Common myeloid progenitor, CD34-positive (primary cell): Measurements from ENCODE around the gene SCN1A.
"Not testable (repeated sequence)": the region's sequence is repeated elsewhere in the genome, so short reads cannot be mapped to it uniquely, and the experiment has no call there.

ENCODE experiments used
- CTCF ChIA-PET: fragments of 350-600 bp; sonication (Branson Sonifier 250); formaldehyde crosslinking; loops from one replicate; lab custom pipeline; 2021; ENCODE audit warnings: antibody characterized with exemption; lab: Charles Lee
- POLR2A ChIA-PET: fragments of 350-600 bp; sonication (Branson Sonifier 250); formaldehyde crosslinking; loops from one replicate; lab custom pipeline; 2021; ENCODE audit warnings: antibody characterized with exemption; lab: Charles Lee
- DNase-seq, 3 donors: peaks; one replicate each; pipeline versions ENCODE4 v3.0.0 to v3.0.0-alpha.2; 2013
- H3K27ac ChIP-seq, 2 experiments: 1 replicate in 1 of 2; 2 replicates in 1 of 2; pipeline ENCODE4 v1.7.0; 2013; ENCODE audit warnings: inconsistent platforms in 2 of 2, low read length in 2 of 2, mild to moderate bottlenecking in 2 of 2, low read depth in 1 of 2, moderate library complexity in 1 of 2; ENCODE audit not compliant: severe bottlenecking in 2 of 2, insufficient read depth in 1 of 2, poor library complexity in 1 of 2
- H3K27me3 ChIP-seq, 5 experiments: replicated peaks in 2 of 5; 1 replicate in 3 of 5; 2 replicates in 2 of 5; pipeline versions ENCODE4 v1.6.1 to v1.7.0; 2013; ENCODE audit warnings: low read length in 4 of 5, mild to moderate bottlenecking in 2 of 5, moderate library complexity in 2 of 5, inconsistent platforms in 1 of 5; ENCODE audit not compliant: insufficient read depth in 5 of 5, control insufficient read depth in 4 of 5
- H3K36me3 ChIP-seq, 4 experiments: 1 replicate in 2 of 4; 2 replicates in 2 of 4; pipeline versions ENCODE4 v1.6.1 to v1.7.0; 2013; ENCODE audit warnings: low read length in 3 of 4, control low read depth in 1 of 4, mild to moderate bottlenecking in 1 of 4; ENCODE audit not compliant: control insufficient read depth in 4 of 4, insufficient read depth in 4 of 4
- H3K4me1 ChIP-seq, 4 experiments: 1 replicate in 3 of 4; 2 replicates in 1 of 4; pipeline versions ENCODE4 v1.6.1 to v1.7.1; 2013; ENCODE audit warnings: low read length in 3 of 4, mild to moderate bottlenecking in 3 of 4, control low read depth in 1 of 4, inconsistent platforms in 1 of 4, moderate library complexity in 1 of 4; ENCODE audit not compliant: control insufficient read depth in 4 of 4, insufficient read depth in 4 of 4; ENCODE audit errors: control extremely low read depth in 1 of 4
- H3K4me3 ChIP-seq, 7 experiments: 1 replicate in 4 of 7; 2 replicates in 3 of 7; pipeline versions ENCODE4 v1.5.1 to v1.7.0; 2013; ENCODE audit warnings: mild to moderate bottlenecking in 7 of 7, low read length in 6 of 7, moderate library complexity in 6 of 7, inconsistent platforms in 2 of 7, low read depth in 2 of 7, control low read depth in 1 of 7; ENCODE audit not compliant: insufficient read depth in 4 of 7, control insufficient read depth in 1 of 7; ENCODE audit errors: extremely low read depth in 1 of 7
- H3K9me3 ChIP-seq, 5 experiments: 1 replicate in 4 of 5; 2 replicates in 1 of 5; pipeline versions ENCODE4 v1.6.1 to v1.7.1; 2013; ENCODE audit warnings: low read length in 4 of 5, mild to moderate bottlenecking in 2 of 5, inconsistent platforms in 1 of 5, low read depth in 1 of 5, moderate library complexity in 1 of 5; ENCODE audit not compliant: control insufficient read depth in 4 of 5, insufficient read depth in 2 of 5; ENCODE audit errors: control extremely low read depth in 1 of 5
- WGBS: methylation state at CpG from one replicate; pipeline ENCODE4 v1.1.5; 2013; ENCODE audit not compliant: insufficient coverage; 5-methylcytosine and 5-hydroxymethylcytosine counted together

SCN1A gene

GRCh38 chr2:166144071-166144470 is 16.3 kb upstream of the SCN1A start:
- DNase-seq = no peak
- no CpG with 5 or more reads among the region's 1 CpG for WGBS
- ChIA-PET CTCF (no interaction called here), POLR2A (no interaction called here)
- Histone ChIP-seq H3K4me3 (no peak overlapping the region), H3K4me1 (peaks cover 0 to 3% (median 1%) of the 10 kb centered on the region in 4 experiments), H3K36me3 (no peaks in the 10 kb centered on the region), H3K27me3 (no peaks in the 10 kb centered on the region), H3K9me3 (no peaks in the 10 kb centered on the region), H3K27ac (no peak overlapping the region)

- no peaks in the 10 kb centered on the region for H3K4me1 ChIP-seq
- H3K27ac ChIP-seq = no peak overlapping the region
- DNase-seq = no peak
- no peaks in the 10 kb centered on the region for H3K36me3 ChIP-seq
- POLR2A ChIA-PET = no interaction called here
- H3K27me3 ChIP-seq = no peaks in the 10 kb centered on the region
- H3K9me3 ChIP-seq = no peaks in the 10 kb centered on the region
- H3K4me3 ChIP-seq = no peak overlapping the region
- WGBS = 30% methylated on average over 1 of the region's 2 CpGs
- CTCF ChIA-PET = interaction anchor here (1.1 kb wide), 1 partner anchor 84 kb away, joined by 3 read pairs; no protein-coding TSS in a partner anchor
These were observed 13.1 kb upstream of the SCN1A start for GRCh38 chr2:166140932-166141331.

- DNase-seq = no peak
- Histone ChIP-seq H3K4me1 (no peaks in the 10 kb centered on the region), H3K27me3 (no peaks in the 10 kb centered on the region), H3K4me3 (no peak overlapping the region), H3K36me3 (no peaks in the 10 kb centered on the region), H3K27ac (no peak overlapping the region), H3K9me3 (no peaks in the 10 kb centered on the region)
- ChIA-PET CTCF (interaction anchor here (1.1 kb wide), 1 partner anchor 83 kb away, joined by 3 read pairs; no protein-coding TSS in a partner anchor), POLR2A (no interaction called here)
- 47% methylated on average over 7 of the region's 7 CpGs for WGBS
These were observed 12.7 kb upstream of the SCN1A start for GRCh38 chr2:166140475-166140874.

GRCh38 chr2:166139479-166139878 is 11.7 kb upstream of the SCN1A start:
- CTCF ChIA-PET, H3K27me3 ChIP-seq, H3K4me3 ChIP-seq, H3K27ac ChIP-seq, H3K36me3 ChIP-seq, H3K4me1 ChIP-seq, H3K9me3 ChIP-seq, DNase-seq, POLR2A ChIA-PET: not testable (repeated sequence)
- no CpG with 5 or more reads among the region's 3 CpGs for WGBS

GRCh38 chr2:166138667-166139066 is 10.8 kb upstream of the SCN1A start:
- H3K4me1 ChIP-seq = no peaks in the 10 kb centered on the region
- WGBS = 100% methylated on average over 1 of the region's 1 CpG
- no peak overlapping the region for H3K27ac ChIP-seq
- H3K9me3 ChIP-seq = no peaks in the 10 kb centered on the region
- POLR2A ChIA-PET = no interaction called here
- CTCF ChIA-PET = no interaction called here
- H3K4me3 ChIP-seq = no peak overlapping the region
- H3K36me3 ChIP-seq = no peaks in the 10 kb centered on the region
- H3K27me3 ChIP-seq = no peaks in the 10 kb centered on the region
- no peak for DNase-seq

- 97% methylated on average over 2 of the region's 2 CpGs for WGBS
- H3K27me3 ChIP-seq = no peaks in the 10 kb centered on the region
- H3K27ac ChIP-seq = no peak overlapping the region
- ChIA-PET POLR2A (no interaction called here), CTCF (no interaction called here)
- no peaks in the 10 kb centered on the region for H3K36me3 ChIP-seq
- no peaks in the 10 kb centered on the region for H3K9me3 ChIP-seq
- no peaks in the 10 kb centered on the region for H3K4me1 ChIP-seq
- no peak overlapping the region for H3K4me3 ChIP-seq
- DNase-seq = no peak
These were observed 10.3 kb upstream of the SCN1A start for GRCh38 chr2:166138144-166138543.

GRCh38 chr2:166137331-166137730 is 9.5 kb upstream of the SCN1A start:
- ChIA-PET CTCF (no interaction called here), POLR2A (no interaction called here)
- H3K27ac ChIP-seq = no peak overlapping the region
- DNase-seq = no peak
- no peaks in the 10 kb centered on the region for H3K36me3 ChIP-seq
- H3K4me1 ChIP-seq = no peaks in the 10 kb centered on the region
- H3K27me3 ChIP-seq = no peaks in the 10 kb centered on the region
- no peak overlapping the region for H3K4me3 ChIP-seq
- 100% methylated on average over 1 of the region's 2 CpGs for WGBS
- no peaks in the 10 kb centered on the region for H3K9me3 ChIP-seq
